Aorta (tissue), 5 donors: ENCODE results near the gene DNM2. TPM values are rescaled to one million over a fixed set of nuclear protein-coding genes. Genes with fewer than 3 reads are reported as not detected.

Source experiments
- ATAC-seq: fragments of 200-7000 bp; cut with Tn5 transposase; one replicate; pipeline ENCODE4 v1.9.1; 2022; ENCODE audit warnings: moderate library complexity; ENCODE audit not compliant: low FRiP score
- DNase-seq, 2 donors: peaks; one replicate each; pipeline ENCODE4 v3.0.0-alpha.2; 2020
- H3K27ac ChIP-seq, 2 donors: one replicate each; pipeline ENCODE4 v1.5.1; 2013; ENCODE audit warnings: low read length in 2 of 2, mild to moderate bottlenecking in 2 of 2, moderate library complexity in 2 of 2, control low read depth in 1 of 2, inconsistent platforms in 1 of 2, low read depth in 1 of 2
- H3K27me3 ChIP-seq, 2 donors: one replicate each; pipeline ENCODE4 v1.6.1; 2013; ENCODE audit warnings: control low read depth in 1 of 2, low read length in 1 of 2, mild to moderate bottlenecking in 1 of 2, moderate library complexity in 1 of 2; ENCODE audit not compliant: insufficient read depth in 2 of 2, control insufficient read depth in 1 of 2
- H3K36me3 ChIP-seq, 2 donors: one replicate each; pipeline ENCODE4 v1.6.1; 2013; ENCODE audit warnings: control low read depth in 1 of 2, low read length in 1 of 2, mild to moderate bottlenecking in 1 of 2; ENCODE audit not compliant: insufficient read depth in 2 of 2, control insufficient read depth in 1 of 2
- H3K4me1 ChIP-seq, 2 donors: one replicate each; pipeline ENCODE4 v1.6.1; 2013; ENCODE audit warnings: low read length in 2 of 2, control low read depth in 1 of 2, mild to moderate bottlenecking in 1 of 2, moderate library complexity in 1 of 2; ENCODE audit not compliant: insufficient read depth in 2 of 2, control insufficient read depth in 1 of 2
- H3K4me3 ChIP-seq, 2 donors: one replicate each; pipeline ENCODE4 v1.5.1; 2013; ENCODE audit warnings: low read length in 2 of 2, control low read depth in 1 of 2, mild to moderate bottlenecking in 1 of 2
- H3K9me3 ChIP-seq: one replicate; pipeline ENCODE4 v1.6.1; 2013; ENCODE audit warnings: mild to moderate bottlenecking, low read length; ENCODE audit not compliant: control insufficient read depth
- WGBS, 2 donors: extraction: QIAGEN DNeasy Blood & Tissue Kit; methylation state at CpG; one replicate each; pipeline ENCODE4 v1.1.7; 2013; 5-methylcytosine and 5-hydroxymethylcytosine counted together
- intact Hi-C, 2 donors: fragments of 100-400 bp; cut with DNase I; formaldehyde crosslinking; loops; one replicate each; pipeline versions ENCODE4 v1.14.2 to v1.15.0; 2022
- polyA plus RNA-seq, 2 donors: library from polyadenylated mRNA; stranded (reverse); fragments of 200-250 nt; gene quantifications; one replicate each; pipeline ENCODE4 v1.2.3, GENCODE V29; 2013
- total RNA-seq, 2 donors: library from RNA; stranded (reverse); fragmentation: NEBNext Ultra II Directional; extraction: Animal tissue kit (Norgen Biotek cat#: 25700); gene quantifications; one replicate each; pipeline ENCODE4 v1.2.1, GENCODE V29; 2021
- donor health status: healthy with polysubstance abuse.
- donor health status: Bipolar disorder and iron deficiency.
- donor health status: DM: no; HTN: no; CAD: no.
- donor health status: DM: no; HTN: no; CAD: no.
- donor health status: DM: yes; HTN: yes; CAD: no.

Gene DNM2
- total and polyA plus RNA-seq, 4 donors = 51.7 to 160 (median 104) TPM

- DNase-seq (no peak), ATAC-seq (no peak)
- no peaks in the 10 kb centered on the region for H3K36me3 ChIP-seq
- no peaks in the 10 kb centered on the region for H3K27me3 ChIP-seq
- no peak overlapping the region for H3K27ac ChIP-seq
- H3K4me1 ChIP-seq = no peaks in the 10 kb centered on the region
- H3K4me3 ChIP-seq = no peak overlapping the region
- WGBS, 2 donors = 82 to 85% methylated on average over 4 of the region's 4 CpGs
- intact Hi-C loops = no loop called here
- H3K9me3 ChIP-seq = no peaks in the 10 kb centered on the region
Measured at GRCh38 chr19:10725415-10725814, 7.5 kb downstream of the DNM2 start.

GRCh38 chr19:10726268-10726667, 8.4 kb downstream of the DNM2 start:
- H3K4me1 ChIP-seq = no peaks in the 10 kb centered on the region
- WGBS, 2 donors = 92 to 96% methylated on average over 10 of the region's 10 CpGs
- no peaks in the 10 kb centered on the region for H3K9me3 ChIP-seq
- no peak overlapping the region for H3K4me3 ChIP-seq
- H3K27ac ChIP-seq = no peak overlapping the region
- intact Hi-C loops = no loop called here
- no peak for DNase-seq
- H3K27me3 ChIP-seq = no peaks in the 10 kb centered on the region
- H3K36me3 ChIP-seq = no peaks in the 10 kb centered on the region
- no peak for ATAC-seq

- Histone ChIP-seq H3K27ac (no peak overlapping the region), H3K4me1 (no peaks in the 10 kb centered on the region), H3K36me3 (no peaks in the 10 kb centered on the region), H3K9me3 (no peaks in the 10 kb centered on the region), H3K27me3 (no peaks in the 10 kb centered on the region), H3K4me3 (no peak overlapping the region)
- ATAC-seq = no peak
- intact Hi-C loops = no loop called here
- no peak for DNase-seq
- WGBS, 2 donors = 19 to 24% methylated on average over 14 of the region's 14 CpGs
Measured at GRCh38 chr19:10727685-10728201, 9.9 kb downstream of the DNM2 start.

GRCh38 chr19:10729411-10729810, 11.5 kb downstream of the DNM2 start:
- ATAC-seq = no peak
- no peaks in the 10 kb centered on the region for H3K36me3 ChIP-seq
- DNase-seq = peak in 1 of 2 donors; percentile 75
- H3K4me1 ChIP-seq = no peaks in the 10 kb centered on the region
- H3K4me3 ChIP-seq = no peak overlapping the region
- H3K9me3 ChIP-seq = no peaks in the 10 kb centered on the region
- no peak overlapping the region for H3K27ac ChIP-seq
- no peaks in the 10 kb centered on the region for H3K27me3 ChIP-seq
- WGBS, 2 donors = 94 to 95% methylated on average over 14 of the region's 14 CpGs
- intact Hi-C loops = no loop called here

GRCh38 chr19:10730932-10731331, 13.1 kb downstream of the DNM2 start:
- peak; percentile 13 for ATAC-seq
- H3K4me3 ChIP-seq = no peak overlapping the region
- H3K36me3 ChIP-seq = no peaks in the 10 kb centered on the region
- no peaks in the 10 kb centered on the region for H3K27me3 ChIP-seq
- no peaks in the 10 kb centered on the region for H3K4me1 ChIP-seq
- no peak for DNase-seq
- WGBS, 2 donors = 93 to 94% methylated on average over 12 of the region's 12 CpGs
- intact Hi-C loops = no loop called here
- no peaks in the 10 kb centered on the region for H3K9me3 ChIP-seq
- no peak overlapping the region for H3K27ac ChIP-seq

GRCh38 chr19:10735741-10736140, 17.9 kb downstream of the DNM2 start:
- no peak for ATAC-seq
- Histone ChIP-seq H3K9me3 (no peaks in the 10 kb centered on the region), H3K4me1 (no peaks in the 10 kb centered on the region), H3K27me3 (no peaks in the 10 kb centered on the region), H3K36me3 (no peaks in the 10 kb centered on the region), H3K27ac (no peak overlapping the region), H3K4me3 (no peak overlapping the region)
- intact Hi-C loops = no loop called here
- no peak for DNase-seq
- 84% methylated on average over 5 of the region's 5 CpGs for WGBS, 2 donors

GRCh38 chr19:10736189-10736588, 18.3 kb downstream of the DNM2 start:
- Histone ChIP-seq H3K9me3 (no peaks in the 10 kb centered on the region), H3K36me3 (no peaks in the 10 kb centered on the region), H3K27ac (no peak overlapping the region), H3K27me3 (no peaks in the 10 kb centered on the region), H3K4me3 (no peak overlapping the region), H3K4me1 (no peaks in the 10 kb centered on the region)
- intact Hi-C loops = no loop called here
- ATAC-seq = no peak
- 83% methylated on average over 6 of the region's 6 CpGs for WGBS, 2 donors
- no peak for DNase-seq

- 62 to 64% methylated on average over 9 of the region's 9 CpGs for WGBS, 2 donors
- H3K9me3 ChIP-seq = no peaks in the 10 kb centered on the region
- H3K27ac ChIP-seq = no peak overlapping the region
- intact Hi-C loops = no loop called here
- H3K4me3 ChIP-seq = no peak overlapping the region
- H3K4me1 ChIP-seq = no peaks in the 10 kb centered on the region
- no peaks in the 10 kb centered on the region for H3K27me3 ChIP-seq
- no peak for ATAC-seq
- no peaks in the 10 kb centered on the region for H3K36me3 ChIP-seq
- no peak for DNase-seq
Measured at GRCh38 chr19:10736916-10737551, 19.2 kb downstream of the DNM2 start.

- ATAC-seq (no peak), DNase-seq (no peak)
- no peaks in the 10 kb centered on the region for H3K36me3 ChIP-seq
- H3K27me3 ChIP-seq = no peaks in the 10 kb centered on the region
- H3K27ac ChIP-seq = no peak overlapping the region
- 92 to 93% methylated on average over 9 of the region's 9 CpGs for WGBS, 2 donors
- intact Hi-C loops = no loop called here
- no peak overlapping the region for H3K4me3 ChIP-seq
- H3K9me3 ChIP-seq = no peaks in the 10 kb centered on the region
- no peaks in the 10 kb centered on the region for H3K4me1 ChIP-seq
Measured at GRCh38 chr19:10737722-10738121, 19.8 kb downstream of the DNM2 start.
